HCT116 (cell line): ENCODE results near the gene FOXA1. TPM values are rescaled to one million over a fixed set of nuclear protein-coding genes. Genes with fewer than 3 reads are reported as not detected.

Experiments
- CBX3 ChIP-seq: IDR thresholded peaks from 2 replicates; pipeline ENCODE4 v1.6.1; 2012; ENCODE audit warnings: low read depth
- CEBPB ChIP-seq: IDR thresholded peaks from 2 replicates; pipeline ENCODE4 v1.6.1; 2012; ENCODE audit warnings: low read depth
- FOSL1 ChIP-seq: IDR thresholded peaks from 2 replicates; pipeline ENCODE4 v1.6.1; 2012; ENCODE audit warnings: low read depth
- JUND ChIP-seq: IDR thresholded peaks from 2 replicates; pipeline ENCODE4 v1.6.1; 2012
- RAD21 ChIP-seq: IDR thresholded peaks from 2 replicates; pipeline ENCODE4 v1.6.1; 2012; ENCODE audit warnings: low read depth, mild to moderate bottlenecking
- SP1 ChIP-seq: IDR thresholded peaks from 2 replicates; pipeline ENCODE4 v1.6.1; 2012; ENCODE audit warnings: low read depth
- TCF7L2 ChIP-seq: IDR thresholded peaks from 2 replicates; pipeline ENCODE4 v1.7.0; 2011; ENCODE audit warnings: borderline replicate concordance, inconsistent platforms; ENCODE audit not compliant: insufficient read depth, insufficient read length; ENCODE audit errors: extremely low read depth
- ZBTB33 ChIP-seq: IDR thresholded peaks from 2 replicates; pipeline ENCODE4 v1.6.1; 2011; ENCODE audit warnings: mild to moderate bottlenecking, low read length, moderate library complexity; ENCODE audit not compliant: insufficient replicate concordance; ENCODE audit errors: extremely low read depth
- total RNA-seq: library from RNA; stranded (reverse); gene quantifications from one replicate; pipeline ENCODE4 v1.2.1, GENCODE V29; 2021; ENCODE audit not compliant: unreplicated experiment

FOXA1 gene
- total RNA-seq, 1 experiment from 2014 or later: 1.3 TPM

- TF ChIP-seq ZBTB33 (no peak), CEBPB (no peak), RAD21 (no peak), FOSL1 (no peak), CBX3 (no peak), TCF7L2 (no peak), SP1 (no peak), JUND (no peak)
- TF ChIP-seq, all 23 proteins: peak for 0
Measured at GRCh38 chr14:37539992-37540391, 55.1 kb downstream of the FOXA1 start (continued).

Other genes with a start within 250 kb of the FOXA1 start
- 0.10 TPM for gene TTC6, start 380 bp upstream of the FOXA1 start, total RNA-seq